GM18505 (cell line): ENCODE measurements around the gene RNF138.
"Not testable (repeated sequence)": the region's sequence is repeated elsewhere in the genome, so short reads cannot be mapped to it uniquely, and the experiment has no call there.

Experiments used
- ATAC-seq: cut with Tn5 transposase; IDR thresholded peaks from one replicate; pipeline ENCODE4 v1.9.1; 2021; ENCODE audit not compliant: unreplicated experiment
- POLR2A ChIP-seq: IDR thresholded peaks from 4 replicates; pipeline ENCODE4 v1.6.1; 2011; ENCODE audit warnings: borderline replicate concordance; ENCODE audit not compliant: insufficient read depth, insufficient read length; ENCODE audit errors: extremely low read depth

The RNF138 gene

DNA sequence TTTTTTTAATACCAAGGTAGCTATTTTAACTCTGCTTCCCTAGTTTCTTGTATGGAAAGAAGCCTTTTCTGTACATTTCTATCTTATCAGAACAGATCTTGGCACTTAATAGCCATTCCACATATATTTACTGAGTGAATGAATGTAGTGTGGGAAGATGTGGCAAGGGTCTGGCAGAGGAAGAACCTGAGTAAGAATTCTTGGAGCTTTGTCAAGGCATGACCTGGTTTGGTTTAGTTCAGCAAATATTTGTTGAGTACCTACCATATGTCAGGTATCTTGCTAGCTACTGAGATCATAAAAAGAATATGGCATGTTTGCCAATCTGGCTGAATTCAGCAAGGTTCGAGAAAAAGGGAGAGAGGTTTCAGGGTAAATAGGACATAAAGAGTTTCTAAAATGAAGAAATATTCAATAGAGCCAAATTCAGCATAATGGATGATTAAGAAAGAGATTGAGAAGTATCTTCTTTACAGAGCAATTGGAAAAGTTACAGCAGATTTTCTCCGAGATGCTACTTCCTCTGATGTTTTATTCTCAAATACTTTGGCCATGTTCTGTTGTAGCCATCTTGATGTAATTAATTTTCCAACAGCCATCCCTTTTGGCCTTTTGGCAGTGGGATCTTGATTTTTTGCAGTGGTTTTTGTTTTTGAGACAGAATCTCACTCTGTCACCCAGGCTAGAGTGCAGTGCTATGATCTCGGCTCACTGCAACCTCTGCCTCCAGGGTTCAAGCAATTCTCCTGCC, 76.5 kb downstream of the RNF138 start:
- no peak for ATAC-seq
- TF ChIP-seq POLR2A, result no peak

DNA sequence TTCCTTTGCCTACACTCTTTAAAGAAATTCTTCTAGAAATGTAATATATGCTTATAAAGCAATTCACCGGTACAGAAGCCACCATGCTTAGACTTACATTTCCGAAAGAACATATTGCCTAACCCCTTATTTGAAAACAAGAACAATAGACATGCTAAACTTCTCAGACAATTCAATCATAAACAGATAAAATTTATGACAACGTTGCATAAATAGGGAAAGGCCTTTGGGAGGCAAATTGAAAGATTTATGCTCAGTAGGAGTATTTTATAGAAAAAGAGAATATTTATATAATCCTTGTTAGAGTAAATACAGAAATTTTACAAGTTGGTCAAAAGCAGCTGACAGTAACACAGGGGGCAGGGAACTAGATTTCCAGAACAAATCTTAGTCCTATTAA, 82.0 kb downstream of the RNF138 start:
- ATAC-seq, result no peak
- no peak for TF ChIP-seq POLR2A

DNA sequence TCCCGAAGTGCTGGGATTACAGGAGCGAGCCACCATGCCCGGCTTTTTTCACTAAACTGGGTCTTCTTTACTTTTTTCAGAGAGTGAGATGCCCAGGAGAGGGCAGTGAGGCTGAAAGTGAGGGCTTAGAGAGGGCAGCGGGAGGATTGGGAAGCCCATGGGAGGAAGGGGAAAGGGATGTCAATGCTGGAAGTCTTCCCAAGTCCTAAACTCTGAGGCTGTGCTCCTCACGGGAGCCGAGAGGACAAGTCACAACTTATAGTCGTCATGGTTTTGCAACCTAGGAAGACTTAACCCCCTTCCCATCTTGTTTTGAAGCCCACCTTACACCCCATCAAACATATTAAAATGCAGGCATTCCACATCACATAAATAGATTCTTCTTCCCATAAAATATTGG, 83.0 kb downstream of the RNF138 start:
- no peak for TF ChIP-seq POLR2A
- ATAC-seq, result no peak

DNA sequence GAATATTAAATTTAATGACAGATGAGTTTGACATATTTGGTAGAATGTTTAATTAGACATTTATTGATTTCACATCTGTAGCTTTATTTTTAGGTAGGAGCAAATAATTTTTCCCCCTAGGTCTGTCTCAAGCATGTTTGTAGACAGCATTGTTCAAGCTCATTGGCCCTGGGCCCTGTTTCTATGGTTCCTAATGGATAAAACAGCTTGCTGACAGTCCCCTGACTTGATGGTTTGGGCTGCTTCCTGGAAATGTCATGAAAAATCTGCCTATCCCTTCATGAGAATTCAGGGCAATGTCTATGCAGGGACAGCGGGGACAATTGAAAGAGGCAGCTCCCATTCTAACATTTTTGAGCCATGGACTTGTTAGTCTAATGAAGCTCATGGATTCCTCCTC, 83.6 kb downstream of the RNF138 start:
- ATAC-seq, result no peak

DNA sequence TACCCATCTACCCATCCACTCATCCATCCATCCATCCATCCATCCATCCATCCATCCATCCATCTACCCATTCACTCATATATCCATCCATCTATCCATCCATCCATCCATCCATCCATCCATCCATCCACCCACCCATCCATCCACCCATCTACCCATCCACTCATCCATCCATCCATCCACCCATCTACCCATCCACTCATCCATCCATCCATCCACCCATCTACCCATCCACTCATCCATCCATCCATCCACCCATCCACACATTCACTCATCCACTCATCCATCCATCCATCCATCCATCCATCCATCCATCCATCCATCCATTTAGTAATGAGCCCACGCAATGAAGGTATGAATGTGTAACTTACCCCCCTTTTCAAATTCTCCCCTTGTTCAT, 85.1 kb downstream of the RNF138 start:
- ATAC-seq, result not testable (repeated sequence)

More for the DNA sequence above, 83.6 kb downstream of the RNF138 start:
- TF ChIP-seq POLR2A, result no peak

DNA sequence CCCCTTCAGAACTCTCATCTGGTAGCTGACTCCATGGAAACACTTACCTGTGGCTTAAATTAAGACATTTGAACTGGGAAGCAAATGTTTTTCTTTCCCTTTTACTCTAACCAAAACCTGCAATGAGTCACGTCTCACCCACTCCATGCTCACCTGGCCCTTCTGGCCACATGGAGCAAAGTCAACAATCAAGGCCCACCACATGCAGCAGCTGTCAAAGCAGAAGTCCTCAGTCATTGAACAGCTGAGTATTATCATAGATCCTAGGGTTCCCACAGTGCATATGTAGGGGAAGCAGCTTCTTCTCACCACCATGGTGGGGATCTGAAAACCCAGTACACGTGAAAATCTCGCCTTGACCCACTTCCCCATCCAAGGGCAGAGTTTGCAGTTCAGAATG, 85.9 kb downstream of the RNF138 start:
- no peak for ATAC-seq

More for the DNA sequence above, 85.9 kb downstream of the RNF138 start:
- no peak for TF ChIP-seq POLR2A
